ENCODE measurements around the gene TMEM150B. TPM values are rescaled to one million over a fixed set of nuclear protein-coding genes. Genes with fewer than 3 reads are reported as not detected.

TMEM150B gene
- total RNA-seq, 1 experiment from 2014 or later, result not detected

GRCh38 chr19:55324662-55325061, 479 bp downstream of the TMEM150B start:
- Histone ChIP-seq H3K4me3 (no peak overlapping the region), H3K9me2 (ENCODE audit: insufficient read depth) (no peaks in the 10 kb centered on the region), H4K20me1 (ENCODE audit: insufficient read depth) (no peaks in the 10 kb centered on the region), H2AFZ (no peak overlapping the region), H3K27ac (no peak overlapping the region), H3K27me3 (ENCODE audit: insufficient read depth, low read depth) (no peaks in the 10 kb centered on the region), H3K9me3 (ENCODE audit: insufficient read depth, low read depth) (no peaks in the 10 kb centered on the region), H3F3A (ENCODE audit: insufficient read depth, low read depth) (peaks cover 23% of the 10 kb centered on the region; the same call in 1 of the 2 replicates), H3K79me2 (ENCODE audit: low read depth) (no peaks in the 10 kb centered on the region), H3K4me2 (no peak overlapping the region), H3K4me1 (replicated peaks; ENCODE audit: insufficient read depth) (peaks cover 14% of the 10 kb centered on the region), H3K36me3 (ENCODE audit: low read depth) (no peaks in the 10 kb centered on the region)
- ChIA-PET CTCF (no interaction called here), POLR2A (ENCODE audit: unreplicated experiment) (interaction anchor here (0.6 kb wide), 1 partner anchor 228 kb away, joined by 8 read pairs; no protein-coding TSS in a partner anchor)
- BruUV-seq (replicated peaks), result no TSS peak
- TF ChIP-seq CTCF (conservative IDR thresholded peaks at IDR 0.05) (no peak), EZH2 (IDR thresholded peaks at IDR 0.05; ENCODE audit: low read depth) (no peak)
- DNase-seq, result no peak
- intact Hi-C loops (cut with micrococcal nuclease; ENCODE audit: unreplicated experiment), result no loop called here

GRCh38 chr19:55322204-55322885, 2.8 kb downstream of the TMEM150B start:
- intact Hi-C loops (cut with micrococcal nuclease; ENCODE audit: unreplicated experiment), result no loop called here
- Histone ChIP-seq H3K4me3 (no peak overlapping the region), H3K79me2 (ENCODE audit: low read depth) (no peaks in the 10 kb centered on the region), H2AFZ (no peak overlapping the region), H3K9me3 (ENCODE audit: insufficient read depth, low read depth) (no peaks in the 10 kb centered on the region), H3K9me2 (ENCODE audit: insufficient read depth) (no peaks in the 10 kb centered on the region), H3K36me3 (ENCODE audit: low read depth) (no peaks in the 10 kb centered on the region), H3K4me1 (replicated peaks; ENCODE audit: insufficient read depth) (0 out of 2 replicates have a peak, but pooled peaks cover 3% of the 10 kb centered on the region), H3K27ac (no peak overlapping the region), H3K4me2 (no peak overlapping the region), H4K20me1 (ENCODE audit: insufficient read depth) (no peaks in the 10 kb centered on the region), H3F3A (ENCODE audit: insufficient read depth, low read depth) (peaks cover 11% of the 10 kb centered on the region; the same call in 1 of the 2 replicates), H3K27me3 (ENCODE audit: insufficient read depth, low read depth) (no peaks in the 10 kb centered on the region)
- no TSS peak for BruUV-seq (replicated peaks)
- no peak for DNase-seq
- ChIA-PET POLR2A (ENCODE audit: unreplicated experiment) (interaction anchor here (0.6 kb wide), 1 partner anchor 52 kb away, joined by 3 read pairs; no protein-coding TSS in a partner anchor), CTCF (interaction anchor here (0.6 to 1.1 kb wide), 2 partner anchors 21 to 147 kb away, joined by 3 to 5 read pairs; no protein-coding TSS in a partner anchor)
- no peak for TF ChIP-seq CTCF (conservative IDR thresholded peaks at IDR 0.05)
- TF ChIP-seq EZH2 (IDR thresholded peaks at IDR 0.05; ENCODE audit: low read depth), result no peak

GRCh38 chr19:55321466-55322137, 3.5 kb downstream of the TMEM150B start:
- 0 out of 2 replicates have a peak, but pooled peaks cover 3% of the 10 kb centered on the region for H3K4me1 ChIP-seq (replicated peaks; ENCODE audit: insufficient read depth)
- no peaks in the 10 kb centered on the region for H3K9me2 ChIP-seq (ENCODE audit: insufficient read depth)
- H2AFZ ChIP-seq, result no peak overlapping the region
- ChIA-PET POLR2A (ENCODE audit: unreplicated experiment) (interaction anchor here (0.5 to 0.7 kb wide), 2 partner anchors 16 to 80 kb away, joined by 3 to 4 read pairs; no protein-coding TSS in a partner anchor), CTCF (interaction anchor here (1.1 kb wide), 1 partner anchor 20 kb away, joined by 3 read pairs; no protein-coding TSS in a partner anchor)
- intact Hi-C loops (cut with micrococcal nuclease; ENCODE audit: unreplicated experiment), result no loop called here
- no peaks in the 10 kb centered on the region for H3K79me2 ChIP-seq (ENCODE audit: low read depth)
- H3K4me2 ChIP-seq, result no peak overlapping the region
- no peaks in the 10 kb centered on the region for H3K27me3 ChIP-seq (ENCODE audit: insufficient read depth, low read depth)
- no TSS peak for BruUV-seq (replicated peaks)
- no peak overlapping the region for H3K4me3 ChIP-seq
- peaks cover 9% of the 10 kb centered on the region; the same call in 1 of the 2 replicates for H3F3A ChIP-seq (ENCODE audit: insufficient read depth, low read depth)
- no peak for DNase-seq
- H3K9me3 ChIP-seq (ENCODE audit: insufficient read depth, low read depth), result no peaks in the 10 kb centered on the region
- TF ChIP-seq EZH2 (IDR thresholded peaks at IDR 0.05; ENCODE audit: low read depth) (no peak), CTCF (conservative IDR thresholded peaks at IDR 0.05) (no peak)
- H4K20me1 ChIP-seq (ENCODE audit: insufficient read depth), result no peaks in the 10 kb centered on the region
- H3K36me3 ChIP-seq (ENCODE audit: low read depth), result no peaks in the 10 kb centered on the region
- H3K27ac ChIP-seq, result no peak overlapping the region

Data from PC-9 (cell line).